GM21576 (cell line): ENCODE data around the gene ZSCAN30.
"Not testable (repeated sequence)": the region's sequence is repeated elsewhere in the genome, so short reads cannot be mapped to it uniquely, and the experiment has no call there.

ENCODE experiments used
- ATAC-seq: cut with Tn5 transposase; IDR thresholded peaks from one replicate; pipeline ENCODE4 v1.9.1; 2021; ENCODE audit warnings: mild to moderate bottlenecking, moderate library complexity; ENCODE audit not compliant: unreplicated experiment

The ZSCAN30 gene

GRCh38 chr18:35239314-35239713 lies 50.7 kb downstream of the ZSCAN30 start:
- ATAC-seq: no peak

- ATAC-seq: no peak
Observed at GRCh38 chr18:35236571-35237363, 53.3 kb downstream of the ZSCAN30 start.

- peak; percentile 89 for ATAC-seq
Observed at GRCh38 chr18:35231052-35231451, 59.0 kb downstream of the ZSCAN30 start.

- no peak for ATAC-seq
Observed at GRCh38 chr18:35227254-35227653, 62.8 kb downstream of the ZSCAN30 start.

- no peak for ATAC-seq
Observed at GRCh38 chr18:35223797-35224196, 66.2 kb downstream of the ZSCAN30 start.

GRCh38 chr18:35220424-35220823 lies 69.6 kb downstream of the ZSCAN30 start:
- no peak for ATAC-seq

GRCh38 chr18:35219331-35219730 lies 70.7 kb downstream of the ZSCAN30 start:
- not testable (repeated sequence) for ATAC-seq

- ATAC-seq: not testable (repeated sequence)
Observed at GRCh38 chr18:35216611-35217010, 73.4 kb downstream of the ZSCAN30 start.

GRCh38 chr18:35215026-35215425 lies 75.0 kb downstream of the ZSCAN30 start:
- ATAC-seq: no peak

GRCh38 chr18:35205746-35206458 lies 84.1 kb downstream of the ZSCAN30 start:
- not testable (repeated sequence) for ATAC-seq

- no peak for ATAC-seq
Observed at GRCh38 chr18:35205199-35205712, 84.8 kb downstream of the ZSCAN30 start.

- no peak for ATAC-seq
Observed at GRCh38 chr18:35203067-35203466, 87.0 kb downstream of the ZSCAN30 start.

GRCh38 chr18:35201256-35201931 lies 88.6 kb downstream of the ZSCAN30 start:
- ATAC-seq: no peak
